GM23338 (cell line): ENCODE results near the gene FCHSD2. TPM values are rescaled to one million over a fixed set of nuclear protein-coding genes. Genes with fewer than 3 reads are reported as not detected.
A peak's percentile ranks its signal among the peaks of the same experiment; 100 is the strongest.

Experiments used
- ATAC-seq: fragments of 200-7000 bp; cut with Tn5 transposase; 3 replicates; pipeline ENCODE4 v1.9.1; 2020
- DNase-seq: peaks from one replicate; pipeline ENCODE4 v3.0.0-alpha.2; 2015; ENCODE audit warnings: low spot score
- H2AFZ ChIP-seq: fragments of 200-600 bp; sonication (generic); 2 replicates; pipeline ENCODE4 v1.8.0; 2016; ENCODE audit warnings: antibody characterized with exemption, mild to moderate bottlenecking, moderate library complexity
- H3F3A ChIP-seq: fragments of 200-600 bp; sonication (generic); replicated peaks from 2 replicates; pipeline ENCODE4 v1.8.0; 2017; ENCODE audit warnings: antibody characterized with exemption, mixed run types, low read depth
- H3K27ac ChIP-seq: fragments of 200-600 bp; sonication (generic); 2 replicates; pipeline ENCODE4 v1.6.1; 2016; ENCODE audit warnings: low read depth
- H3K27me3 ChIP-seq: fragments of 200-600 bp; sonication (generic); 2 replicates; pipeline ENCODE4 v1.8.0; 2016; ENCODE audit warnings: mild to moderate bottlenecking, mixed run types, moderate library complexity; ENCODE audit not compliant: insufficient read depth
- H3K36me3 ChIP-seq: fragments of 200-600 bp; sonication (generic); 2 replicates; pipeline ENCODE4 v1.8.0; 2016; ENCODE audit warnings: mild to moderate bottlenecking; ENCODE audit not compliant: insufficient read depth
- H3K4me1 ChIP-seq: fragments of 200-600 bp; sonication (generic); 2 replicates; pipeline ENCODE4 v1.8.0; 2016; ENCODE audit warnings: mild to moderate bottlenecking, moderate library complexity; ENCODE audit not compliant: insufficient read depth
- H3K4me2 ChIP-seq: fragments of 200-600 bp; sonication (generic); 2 replicates; pipeline ENCODE4 v1.7.1; 2017; ENCODE audit warnings: mixed run types
- H3K4me3 ChIP-seq: fragments of 200-600 bp; sonication (generic); 2 replicates; pipeline ENCODE4 v1.6.1; 2016; ENCODE audit warnings: mixed run types
- H3K79me2 ChIP-seq: fragments of 200-600 bp; sonication (generic); replicated peaks from 2 replicates; pipeline ENCODE4 v1.8.0; 2017; ENCODE audit warnings: mild to moderate bottlenecking; ENCODE audit not compliant: insufficient read depth
- H3K9me2 ChIP-seq: fragments of 200-600 bp; sonication (generic); 2 replicates; pipeline ENCODE4 v1.8.0; 2017; ENCODE audit not compliant: insufficient read depth
- H4K20me1 ChIP-seq: fragments of 200-600 bp; sonication (generic); replicated peaks from 2 replicates; pipeline ENCODE4 v1.8.0; 2017; ENCODE audit warnings: mild to moderate bottlenecking; ENCODE audit not compliant: insufficient read depth
- H3K27ac Mint-ChIP-seq: 2 replicates; pipeline ENCODE4 v1.8.0; 2020; ENCODE audit warnings: inconsistent platforms, mild to moderate bottlenecking, moderate library complexity, mixed read lengths
- H3K27me3 Mint-ChIP-seq: 3 replicates; pipeline ENCODE4 v1.8.0; 2022; ENCODE audit warnings: low read depth, mild to moderate bottlenecking, moderate library complexity, mixed read lengths, inconsistent platforms; ENCODE audit not compliant: insufficient read depth, poor library complexity
- H3K36me3 Mint-ChIP-seq: 3 replicates; pipeline ENCODE4 v1.8.0; 2021; ENCODE audit warnings: low read depth, mild to moderate bottlenecking, inconsistent platforms, moderate library complexity, mixed read lengths
- H3K4me1 Mint-ChIP-seq: 3 replicates; pipeline ENCODE4 v1.8.0; 2020; ENCODE audit warnings: mild to moderate bottlenecking, inconsistent platforms, mixed read lengths
- H3K4me3 Mint-ChIP-seq: 3 replicates; pipeline ENCODE4 v1.8.0; 2021; ENCODE audit warnings: moderate library complexity, mild to moderate bottlenecking, inconsistent platforms, mixed read lengths
- H3K9me3 Mint-ChIP-seq: 3 replicates; pipeline ENCODE4 v1.8.0; 2020; ENCODE audit warnings: moderate library complexity, mild to moderate bottlenecking, inconsistent platforms, mixed read lengths
- CTCF ChIP-seq, 2 experiments: fragments of 200-600 bp in 1 of 2; sonication (generic) in 1 of 2; conservative IDR thresholded peaks; 2 replicates each; pipeline versions ENCODE4 v1.5.1 to v1.6.1; 2016 to 2017; ENCODE audit warnings: antibody characterized with exemption in 2 of 2, low read depth in 2 of 2, mild to moderate bottlenecking in 2 of 2, moderate library complexity in 1 of 2
- ZNF462 ChIP-seq: fragments of 250-450 bp; sonication (Bioruptor Pico); IDR thresholded peaks from 2 replicates; pipeline ENCODE4 v1.5.0; 2020; ENCODE audit warnings: mild to moderate bottlenecking, moderate library complexity
- polyA plus RNA-seq: library from polyadenylated mRNA; unstranded; fragments of >200 nt; fragmentation: Nextera tagmentation; extraction: Ambion mirVana; gene quantifications from 2 replicates; pipeline ENCODE4 v1.2.1, GENCODE V29; 2016
- total RNA-seq: library from RNA; depleted of rRNA; stranded (reverse); fragments of >200 nt; shearing (Covaris generic); gene quantifications from 2 replicates; pipeline ENCODE4 v1.2.3, GENCODE V29; 2014
- TF ChIP-seq, protein P1 (sequence below): IDR thresholded peaks from 2 replicates; pipeline ENCODE4 v1.6.1; 2016; ENCODE audit warnings: antibody characterized with exemption

The FCHSD2 gene
- total and polyA plus RNA-seq, 2 experiments from 2014 or later: 3.6 to 5.2 TPM

GRCh38 chr11:73184953-73185671 is 43.0 kb upstream of the FCHSD2 start:
- peak overlapping the region; percentile 83 for H2AFZ ChIP-seq
- H3K4me2 ChIP-seq: no peak overlapping the region
- Mint-ChIP-seq H3K27ac (no peak overlapping the region), H3K4me1 (peaks cover 11% of the 10 kb centered on the region; the same call in 2 of the 3 replicates), H3K4me3 (no peak overlapping the region), H3K27me3 (peaks cover 10% of the 10 kb centered on the region), H3K9me3 (no peaks in the 10 kb centered on the region), H3K36me3 (no peaks in the 10 kb centered on the region)
- H3K27me3 ChIP-seq: no peaks in the 10 kb centered on the region
- DNase-seq (peak; percentile 76), ATAC-seq (peak; percentile 86)
- H3K36me3 ChIP-seq: no peaks in the 10 kb centered on the region
- no peak overlapping the region for H3K27ac ChIP-seq
- H3K4me1 ChIP-seq: no peaks in the 10 kb centered on the region
- no peaks in the 10 kb centered on the region for H3F3A ChIP-seq
- H3K4me3 ChIP-seq: no peak overlapping the region
- H4K20me1 ChIP-seq: no peaks in the 10 kb centered on the region
- no peaks in the 10 kb centered on the region for H3K9me2 ChIP-seq
- TF ChIP-seq ZNF462: peak; percentile 64; the same call in 1 of the 2 replicates
- TF ChIP-seq, protein P1, sequence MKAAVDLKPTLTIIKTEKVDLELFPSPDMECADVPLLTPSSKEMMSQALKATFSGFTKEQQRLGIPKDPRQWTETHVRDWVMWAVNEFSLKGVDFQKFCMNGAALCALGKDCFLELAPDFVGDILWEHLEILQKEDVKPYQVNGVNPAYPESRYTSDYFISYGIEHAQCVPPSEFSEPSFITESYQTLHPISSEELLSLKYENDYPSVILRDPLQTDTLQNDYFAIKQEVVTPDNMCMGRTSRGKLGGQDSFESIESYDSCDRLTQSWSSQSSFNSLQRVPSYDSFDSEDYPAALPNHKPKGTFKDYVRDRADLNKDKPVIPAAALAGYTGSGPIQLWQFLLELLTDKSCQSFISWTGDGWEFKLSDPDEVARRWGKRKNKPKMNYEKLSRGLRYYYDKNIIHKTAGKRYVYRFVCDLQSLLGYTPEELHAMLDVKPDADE: no peak
- TF ChIP-seq CTCF (conservative IDR thresholded peaks at IDR 0.05; ENCODE audit: low read depth in 2 of 2): peak; percentile 77 to 98
- H3K79me2 ChIP-seq: no peaks in the 10 kb centered on the region
